Esophagus muscularis mucosa (tissue), 3 donors: ENCODE data around the gene ERC2.

ENCODE experiments used
- CTCF ChIP-seq, 3 experiments: fragments of 200-600 bp in 2 of 3; fragments of 450-650 bp in 1 of 3; sonication (generic) in 2 of 3; IDR thresholded peaks; one replicate each; pipeline ENCODE4 v1.5.1; 2017 to 2019; ENCODE audit warnings: antibody characterized with exemption in 3 of 3, mild to moderate bottlenecking in 2 of 3, moderate library complexity in 1 of 3
- EP300 ChIP-seq: sonication (generic); formaldehyde crosslinking; IDR thresholded peaks from one replicate; pipeline ENCODE4 v1.6.1; 2017; ENCODE audit warnings: antibody characterized with exemption

GRCh38 chr3:56136514-56136913, 331.8 kb downstream of the ERC2 start:
- no peak for TF ChIP-seq CTCF (IDR thresholded peaks at IDR 0.05)
- no peak for TF ChIP-seq EP300
